ENCODE results near the gene CYFIP2.

DNA sequence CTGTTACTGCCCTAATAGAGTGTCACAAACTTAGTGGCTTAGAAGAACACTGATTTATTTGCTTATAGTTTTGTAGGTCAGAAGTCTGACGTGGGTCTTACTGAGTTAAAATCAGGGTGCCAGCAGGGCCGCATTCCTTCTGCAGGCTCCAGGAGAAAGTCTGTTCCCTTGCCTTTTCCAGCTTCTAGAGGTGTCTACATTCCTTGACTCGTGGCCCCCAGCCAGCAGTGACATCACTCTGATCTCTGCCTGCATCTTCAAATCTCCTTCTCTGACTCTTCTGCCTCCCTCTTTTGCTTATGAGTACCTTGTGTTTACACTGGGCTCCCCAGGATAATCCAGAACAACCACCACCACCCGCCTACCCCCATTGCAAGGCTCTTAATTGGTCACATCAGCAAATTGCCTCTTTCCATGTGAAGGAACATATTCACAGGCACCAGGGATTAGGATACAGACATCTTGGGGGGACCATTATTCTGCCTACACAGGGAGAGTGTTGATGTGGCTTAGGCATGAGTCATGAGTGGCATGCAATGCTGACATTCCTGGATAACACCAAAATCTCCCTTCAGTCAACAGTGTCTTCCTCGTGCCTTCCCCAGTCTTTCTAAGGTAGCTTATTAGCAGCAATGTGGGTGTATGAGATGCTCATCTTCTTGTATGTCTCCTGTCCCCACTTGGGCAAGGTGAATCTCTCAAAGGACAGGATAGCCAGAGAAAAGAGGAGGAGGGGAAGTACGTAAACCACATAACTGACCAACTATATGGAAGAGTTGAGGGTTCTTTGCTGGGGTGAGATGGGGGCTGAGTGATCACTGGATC, 24.4 kb downstream of the CYFIP2 start:
- no peak for TF ChIP-seq ELF4 (IDR thresholded peaks at IDR 0.05)
- no peak for TF ChIP-seq FOXA1 (IDR thresholded peaks at IDR 0.05)
- TF ChIP-seq TARDBP (IDR thresholded peaks at IDR 0.05): no peak

All from HEK293T (cell line).